ENCODE data around the gene GSTP1.

The GSTP1 gene

DNA sequence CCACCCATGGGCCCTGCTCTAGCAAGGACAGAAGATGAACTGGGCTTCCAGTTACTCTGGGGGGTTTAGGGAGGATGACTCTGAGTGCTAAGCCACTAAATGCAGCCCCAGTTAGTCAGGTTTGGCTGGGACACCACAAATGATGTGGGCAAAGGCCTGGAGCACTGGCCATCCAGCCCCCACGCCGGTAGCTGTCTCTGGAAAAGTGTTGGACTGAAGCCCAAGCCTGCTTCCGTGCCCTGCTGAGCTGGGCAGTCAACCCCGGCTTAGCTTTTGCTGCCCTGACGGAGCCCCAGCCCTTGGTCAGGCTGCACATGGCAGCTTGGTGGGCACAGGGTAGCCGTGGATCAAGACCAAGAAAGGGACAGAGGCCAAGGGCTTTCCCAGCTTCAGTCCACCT, 5.7 kb upstream of the GSTP1 start:
- Histone ChIP-seq H3K27me3 (ENCODE audit: low read length) (no peaks in the 10 kb centered on the region), H4K20me1 (ENCODE audit: low read depth, low read length) (no peaks in the 10 kb centered on the region), H3K9me2 (replicated peaks; ENCODE audit: insufficient read depth, low read length) (no peaks in the 10 kb centered on the region), H3K9ac (ENCODE audit: low read length) (no peak overlapping the region), H3K79me2 (ENCODE audit: insufficient read depth, low read length) (no peaks in the 10 kb centered on the region), H3K27ac (ENCODE audit: low read depth, low read length) (no peak overlapping the region), H3K4me2 (ENCODE audit: low read depth, low read length, poor library complexity, severe bottlenecking) (no peak overlapping the region), H2AFZ (ENCODE audit: low read depth, low read length, severe bottlenecking) (no peak overlapping the region), H3K9me3 (ENCODE audit: insufficient read depth, low read length) (no peaks in the 10 kb centered on the region), H3K36me3 (ENCODE audit: low read length) (no peaks in the 10 kb centered on the region), H3F3A (ENCODE audit: insufficient read depth) (peaks cover 9% of the 10 kb centered on the region; the same call in 1 of the 2 replicates), H3K4me3 (ENCODE audit: insufficient read depth, low read length, poor library complexity, severe bottlenecking) (no peak overlapping the region)
- TF ChIP-seq EZH2phosphoT487 (conservative IDR thresholded peaks at IDR 0.05; ENCODE audit: low read length): no peak
- TF ChIP-seq, protein P1, sequence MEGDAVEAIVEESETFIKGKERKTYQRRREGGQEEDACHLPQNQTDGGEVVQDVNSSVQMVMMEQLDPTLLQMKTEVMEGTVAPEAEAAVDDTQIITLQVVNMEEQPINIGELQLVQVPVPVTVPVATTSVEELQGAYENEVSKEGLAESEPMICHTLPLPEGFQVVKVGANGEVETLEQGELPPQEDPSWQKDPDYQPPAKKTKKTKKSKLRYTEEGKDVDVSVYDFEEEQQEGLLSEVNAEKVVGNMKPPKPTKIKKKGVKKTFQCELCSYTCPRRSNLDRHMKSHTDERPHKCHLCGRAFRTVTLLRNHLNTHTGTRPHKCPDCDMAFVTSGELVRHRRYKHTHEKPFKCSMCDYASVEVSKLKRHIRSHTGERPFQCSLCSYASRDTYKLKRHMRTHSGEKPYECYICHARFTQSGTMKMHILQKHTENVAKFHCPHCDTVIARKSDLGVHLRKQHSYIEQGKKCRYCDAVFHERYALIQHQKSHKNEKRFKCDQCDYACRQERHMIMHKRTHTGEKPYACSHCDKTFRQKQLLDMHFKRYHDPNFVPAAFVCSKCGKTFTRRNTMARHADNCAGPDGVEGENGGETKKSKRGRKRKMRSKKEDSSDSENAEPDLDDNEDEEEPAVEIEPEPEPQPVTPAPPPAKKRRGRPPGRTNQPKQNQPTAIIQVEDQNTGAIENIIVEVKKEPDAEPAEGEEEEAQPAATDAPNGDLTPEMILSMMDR (IDR thresholded peaks at IDR 0.05; ENCODE audit: insufficient read depth, low read length, poor library complexity, severe bottlenecking): no peak

DNA sequence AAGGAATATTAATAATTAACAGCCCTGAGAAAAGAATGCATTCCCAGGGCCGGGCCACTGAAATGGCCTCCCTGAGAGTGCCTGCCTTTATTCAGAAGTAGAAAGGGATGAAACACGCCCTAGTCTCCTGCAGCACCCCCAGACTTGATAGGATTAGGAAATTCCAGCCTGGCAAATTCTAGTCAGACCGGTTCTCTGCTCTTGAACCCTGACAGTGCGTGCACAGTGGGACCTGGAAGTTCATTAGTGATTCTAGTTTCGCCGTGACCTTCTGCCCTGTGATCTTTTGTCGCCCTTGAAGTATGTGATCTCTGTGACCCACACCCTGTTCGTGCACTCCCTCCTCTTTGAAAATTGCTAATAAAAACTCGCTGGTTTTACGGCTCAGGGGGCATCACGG, 2.1 kb upstream of the GSTP1 start:
- Histone ChIP-seq H3K4me3 (ENCODE audit: insufficient read depth, low read length, poor library complexity, severe bottlenecking) (no peak overlapping the region), H3K4me2 (ENCODE audit: low read depth, low read length, poor library complexity, severe bottlenecking) (no peak overlapping the region), H3K79me2 (ENCODE audit: insufficient read depth, low read length) (peaks cover 10% of the 10 kb centered on the region; the same call in 1 of the 2 replicates), H3K9me3 (ENCODE audit: insufficient read depth, low read length) (no peaks in the 10 kb centered on the region), H3K27me3 (ENCODE audit: low read length) (no peaks in the 10 kb centered on the region), H3K9ac (ENCODE audit: low read length) (no peak overlapping the region), H2AFZ (ENCODE audit: low read depth, low read length, severe bottlenecking) (no peak overlapping the region), H3K27ac (ENCODE audit: low read depth, low read length) (no peak overlapping the region), H3K9me2 (replicated peaks; ENCODE audit: insufficient read depth, low read length) (no peaks in the 10 kb centered on the region), H3F3A (ENCODE audit: insufficient read depth) (peaks cover 34% of the 10 kb centered on the region), H4K20me1 (ENCODE audit: low read depth, low read length) (no peaks in the 10 kb centered on the region), H3K36me3 (ENCODE audit: low read length) (no peaks in the 10 kb centered on the region)
- TF ChIP-seq, protein P1 (IDR thresholded peaks at IDR 0.05; ENCODE audit: insufficient read depth, low read length, poor library complexity, severe bottlenecking): no peak
- TF ChIP-seq EZH2phosphoT487 (conservative IDR thresholded peaks at IDR 0.05; ENCODE audit: low read length): no peak

DNA sequence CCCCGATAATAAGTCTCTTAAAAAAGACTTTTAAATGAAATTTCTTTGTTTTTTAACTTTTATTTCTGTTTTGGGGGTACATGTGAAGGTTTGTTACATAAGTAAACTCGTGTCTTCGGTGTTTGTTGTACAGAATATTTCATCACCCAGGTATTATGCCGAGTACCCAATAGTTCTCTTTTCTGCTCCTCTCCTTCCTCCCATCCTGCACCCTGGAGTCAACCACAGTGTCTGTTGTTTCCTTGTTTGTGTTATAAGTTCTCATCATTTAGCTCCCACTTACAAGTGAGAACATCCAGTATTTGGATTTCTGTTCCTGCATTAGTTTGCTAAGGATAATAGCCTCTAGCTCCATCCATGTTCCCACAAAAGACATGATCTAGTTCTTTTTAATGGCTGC, 1.6 kb upstream of the GSTP1 start:
- no peaks in the 10 kb centered on the region for H4K20me1 ChIP-seq (ENCODE audit: low read depth, low read length)
- no peak overlapping the region for H3K9ac ChIP-seq (ENCODE audit: low read length)
- no peak for TF ChIP-seq EZH2phosphoT487 (conservative IDR thresholded peaks at IDR 0.05; ENCODE audit: low read length)
- TF ChIP-seq, protein P1 (IDR thresholded peaks at IDR 0.05; ENCODE audit: insufficient read depth, low read length, poor library complexity, severe bottlenecking): no peak
- no peak overlapping the region for H2AFZ ChIP-seq (ENCODE audit: low read depth, low read length, severe bottlenecking)
- peaks cover 40% of the 10 kb centered on the region for H3F3A ChIP-seq (ENCODE audit: insufficient read depth)
- H3K27me3 ChIP-seq (ENCODE audit: low read length): no peaks in the 10 kb centered on the region
- H3K4me2 ChIP-seq (ENCODE audit: low read depth, low read length, poor library complexity, severe bottlenecking): no peak overlapping the region
- H3K36me3 ChIP-seq (ENCODE audit: low read length): no peaks in the 10 kb centered on the region
- H3K27ac ChIP-seq (ENCODE audit: low read depth, low read length): no peak overlapping the region
- no peaks in the 10 kb centered on the region for H3K9me3 ChIP-seq (ENCODE audit: insufficient read depth, low read length)
- no peaks in the 10 kb centered on the region for H3K9me2 ChIP-seq (replicated peaks; ENCODE audit: insufficient read depth, low read length)
- H3K4me3 ChIP-seq (ENCODE audit: insufficient read depth, low read length, poor library complexity, severe bottlenecking): no peak overlapping the region
- peaks cover 10% of the 10 kb centered on the region; the same call in 1 of the 2 replicates for H3K79me2 ChIP-seq (ENCODE audit: insufficient read depth, low read length)

All from SU-DHL-6 (cell line).